H1 (cell line): ENCODE measurements around the gene SGCD.

Experiments
- CTCF ChIP-seq, 3 experiments: IDR thresholded peaks; 1 replicate in 2 of 3; 2 replicates in 1 of 3; pipeline versions ENCODE4 v1.5.1 to v1.6.1; 2011; ENCODE audit warnings: low read length in 3 of 3, mild to moderate bottlenecking in 3 of 3, inconsistent platforms in 2 of 3, low read depth in 1 of 3, moderate library complexity in 1 of 3; ENCODE audit not compliant: insufficient read depth in 1 of 3; ENCODE audit errors: control extremely low read depth in 1 of 3
- EP300 ChIP-seq, 2 experiments: IDR thresholded peaks; 1 replicate in 1 of 2; 2 replicates in 1 of 2; pipeline ENCODE4 v1.6.1; 2011 to 2012; ENCODE audit warnings: low read depth in 2 of 2, low read length in 2 of 2, mild to moderate bottlenecking in 2 of 2, borderline replicate concordance in 1 of 2, inconsistent platforms in 1 of 2, moderate library complexity in 1 of 2
- GTF2F1 ChIP-seq: IDR thresholded peaks from 2 replicates; pipeline ENCODE4 v1.6.1; 2012; ENCODE audit warnings: low read depth, low read length, improper control_type of control experiment, borderline replicate concordance

DNA sequence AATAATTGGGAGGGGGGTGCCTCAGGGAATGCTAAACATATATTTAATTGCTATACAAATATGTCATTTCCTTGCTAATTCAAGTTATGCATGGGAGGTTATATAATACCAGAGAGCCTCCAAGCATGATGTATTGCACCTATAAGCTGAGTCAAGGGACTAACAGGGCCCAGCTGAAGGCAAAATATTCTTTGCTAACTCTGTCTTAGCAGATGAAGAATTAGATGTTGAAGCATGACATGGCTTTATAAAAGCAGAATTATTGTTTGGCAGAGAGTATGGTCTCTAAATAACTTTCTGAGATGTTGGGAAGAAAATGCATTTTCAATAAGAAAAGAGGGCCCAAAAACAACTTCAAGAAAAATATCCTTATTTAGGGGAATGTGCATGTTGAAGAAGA, 60.4 kb downstream of the SGCD start:
- TF ChIP-seq EP300 (IDR thresholded peaks at IDR 0.05; ENCODE audit: borderline replicate concordance in 1 of 2, low read depth in 2 of 2, low read length in 2 of 2), result no peak
- TF ChIP-seq CTCF (IDR thresholded peaks at IDR 0.05; ENCODE audit: control extremely low read depth in 1 of 3, insufficient read depth in 1 of 3, low read depth in 1 of 3, low read length in 3 of 3), result no peak
- TF ChIP-seq GTF2F1, result no peak
